GM12874 (cell line): ENCODE data around the gene TREML1.

Experiments
- CTCF ChIP-seq: IDR thresholded peaks from 2 replicates; pipeline ENCODE4 v1.5.1; 2011; ENCODE audit warnings: low read depth, mild to moderate bottlenecking, control low read depth, low read length, moderate library complexity; ENCODE audit not compliant: insufficient read depth

TREML1 gene

GRCh38 chr6:41184761-41185160 is 30.6 kb upstream of the TREML1 start:
- TF ChIP-seq CTCF = no peak

- TF ChIP-seq CTCF = peak; percentile 63
Observed at GRCh38 chr6:41182069-41183034, 28.2 kb upstream of the TREML1 start.

GRCh38 chr6:41181566-41181965 is 27.4 kb upstream of the TREML1 start:
- TF ChIP-seq CTCF = no peak

- no peak for TF ChIP-seq CTCF
Observed at GRCh38 chr6:41179163-41179562, 25.0 kb upstream of the TREML1 start.

- no peak for TF ChIP-seq CTCF
Observed at GRCh38 chr6:41177695-41178094, 23.5 kb upstream of the TREML1 start.

GRCh38 chr6:41177287-41177686 is 23.1 kb upstream of the TREML1 start:
- no peak for TF ChIP-seq CTCF

GRCh38 chr6:41176189-41176588 is 22.0 kb upstream of the TREML1 start:
- no peak for TF ChIP-seq CTCF
